Osteocyte (in vitro differentiated cells): ENCODE data around the gene PEDS1. TPM values are rescaled to one million over a fixed set of nuclear protein-coding genes. Genes with fewer than 3 reads are reported as not detected.

Experiments
- DNase-seq: peaks from one replicate; pipeline ENCODE4 v3.0.0; 2021; ENCODE audit warnings: mixed read lengths; ENCODE audit not compliant: unreplicated experiment; ENCODE audit errors: extremely low spot score
- H3K27ac Mint-ChIP-seq: one replicate; pipeline ENCODE4 v1.8.0; 2021; ENCODE audit warnings: mild to moderate bottlenecking, mixed read lengths; ENCODE audit not compliant: unreplicated experiment
- H3K27me3 Mint-ChIP-seq: one replicate; pipeline ENCODE4 v1.8.0; 2021; ENCODE audit warnings: mixed read lengths; ENCODE audit not compliant: unreplicated experiment
- H3K36me3 Mint-ChIP-seq: one replicate; pipeline ENCODE4 v1.8.0; 2021; ENCODE audit warnings: mixed read lengths; ENCODE audit not compliant: unreplicated experiment
- H3K4me1 Mint-ChIP-seq: one replicate; pipeline ENCODE4 v1.8.0; 2021; ENCODE audit warnings: mixed read lengths; ENCODE audit not compliant: unreplicated experiment
- H3K4me3 Mint-ChIP-seq: one replicate; pipeline ENCODE4 v1.8.0; 2021; ENCODE audit warnings: mild to moderate bottlenecking, moderate library complexity, mixed read lengths; ENCODE audit not compliant: unreplicated experiment
- H3K9me3 Mint-ChIP-seq: one replicate; pipeline ENCODE4 v1.8.0; 2021; ENCODE audit warnings: mixed read lengths; ENCODE audit not compliant: unreplicated experiment
- CTCF ChIP-seq: fragments of 200-600 bp; sonication (generic); IDR thresholded peaks from 2 replicates; pipeline ENCODE4 v1.5.0; 2021; ENCODE audit warnings: antibody characterized with exemption, mild to moderate bottlenecking, moderate library complexity
- total RNA-seq: library from RNA; stranded (reverse); gene quantifications from 2 replicates; pipeline ENCODE4 v1.2.1, GENCODE V29; 2021

The PEDS1 gene
- total RNA-seq, 1 donor from 2014 or later: 61.2 TPM

GRCh38 chr20:50130356-50130723 lies 23.2 kb downstream of the PEDS1 start:
- Mint-ChIP-seq H3K27ac (no peak overlapping the region), H3K36me3 (peaks cover 38% of the 10 kb centered on the region), H3K27me3 (no peaks in the 10 kb centered on the region), H3K4me3 (no peak overlapping the region), H3K4me1 (peaks cover 17% of the 10 kb centered on the region), H3K9me3 (no peaks in the 10 kb centered on the region)
- TF ChIP-seq CTCF: no peak
- DNase-seq: no peak

- Mint-ChIP-seq H3K27me3 (no peaks in the 10 kb centered on the region), H3K9me3 (no peaks in the 10 kb centered on the region), H3K27ac (no peak overlapping the region), H3K4me1 (peaks cover 17% of the 10 kb centered on the region), H3K36me3 (peaks cover 43% of the 10 kb centered on the region), H3K4me3 (no peak overlapping the region)
- TF ChIP-seq CTCF: no peak
- no peak for DNase-seq
Observed at GRCh38 chr20:50129662-50130355, 23.7 kb downstream of the PEDS1 start.

GRCh38 chr20:50128520-50128905 lies 25.0 kb downstream of the PEDS1 start:
- Mint-ChIP-seq H3K36me3 (peaks cover 56% of the 10 kb centered on the region), H3K4me1 (peaks cover 17% of the 10 kb centered on the region), H3K4me3 (no peak overlapping the region), H3K27ac (no peak overlapping the region), H3K27me3 (no peaks in the 10 kb centered on the region), H3K9me3 (no peaks in the 10 kb centered on the region)
- no peak for TF ChIP-seq CTCF
- DNase-seq: no peak

GRCh38 chr20:50127587-50128519 lies 25.7 kb downstream of the PEDS1 start:
- no peaks in the 10 kb centered on the region for H3K9me3 Mint-ChIP-seq
- peaks cover 59% of the 10 kb centered on the region for H3K36me3 Mint-ChIP-seq
- no peak overlapping the region for H3K4me3 Mint-ChIP-seq
- peaks cover 17% of the 10 kb centered on the region for H3K4me1 Mint-ChIP-seq
- no peaks in the 10 kb centered on the region for H3K27me3 Mint-ChIP-seq
- H3K27ac Mint-ChIP-seq: no peak overlapping the region
- TF ChIP-seq CTCF: no peak
- DNase-seq: no peak

- H3K36me3 Mint-ChIP-seq: peaks cover 56% of the 10 kb centered on the region
- H3K4me1 Mint-ChIP-seq: peaks cover 18% of the 10 kb centered on the region
- H3K4me3 Mint-ChIP-seq: no peak overlapping the region
- H3K27me3 Mint-ChIP-seq: no peaks in the 10 kb centered on the region
- no peak for DNase-seq
- H3K27ac Mint-ChIP-seq: no peak overlapping the region
- no peaks in the 10 kb centered on the region for H3K9me3 Mint-ChIP-seq
- no peak for TF ChIP-seq CTCF
Observed at GRCh38 chr20:50126662-50127061, 26.9 kb downstream of the PEDS1 start.
